HL-60 (cell line): ENCODE data around the gene ARID1B.

Experiments used
- DNase-seq, 2 experiments: peaks; one replicate each; pipeline ENCODE4 v3.0.0-alpha.2; 2010 to 2020; ENCODE audit warnings: low read depth in 1 of 2, low spot score in 1 of 2
- H3K27ac ChIP-seq: fragments of 250-450 bp; sonication (Bioruptor Pico); replicated peaks from 2 replicates; pipeline ENCODE4 v1.5.1; 2020; ENCODE audit warnings: mild to moderate bottlenecking, moderate library complexity
- H3K27me3 ChIP-seq: fragments of 250-450 bp; sonication (Bioruptor Pico); 2 replicates; pipeline ENCODE4 v1.5.1; 2021; ENCODE audit warnings: mild to moderate bottlenecking, moderate library complexity; ENCODE audit not compliant: insufficient read depth, poor library complexity, severe bottlenecking
- H3K4me3 ChIP-seq: replicated peaks from 2 replicates; pipeline ENCODE4 v1.5.1; 2011; ENCODE audit warnings: mild to moderate bottlenecking, control low read depth, low read length; ENCODE audit not compliant: insufficient read depth
- GABPA ChIP-seq: IDR thresholded peaks from 2 replicates; pipeline ENCODE4 v1.6.1; 2012; ENCODE audit warnings: low read depth
- POLR2AphosphoS5 ChIP-seq: IDR thresholded peaks from 2 replicates; pipeline ENCODE4 v1.6.1; 2012; ENCODE audit warnings: low read depth
- SPI1 ChIP-seq: IDR thresholded peaks from 2 replicates; pipeline ENCODE4 v1.6.1; 2012; ENCODE audit warnings: low read depth, mild to moderate bottlenecking, borderline replicate concordance
- TF ChIP-seq, protein P1 (sequence below): IDR thresholded peaks from one replicate; pipeline ENCODE4 v1.5.1; 2011; ENCODE audit warnings: low read length, control low read depth, inconsistent platforms; ENCODE audit not compliant: insufficient read depth
- TF ChIP-seq, protein P2 (sequence below): IDR thresholded peaks from 2 replicates; pipeline ENCODE4 v1.6.1; 2012; ENCODE audit warnings: low read depth; ENCODE audit not compliant: insufficient replicate concordance

The ARID1B gene

DNA sequence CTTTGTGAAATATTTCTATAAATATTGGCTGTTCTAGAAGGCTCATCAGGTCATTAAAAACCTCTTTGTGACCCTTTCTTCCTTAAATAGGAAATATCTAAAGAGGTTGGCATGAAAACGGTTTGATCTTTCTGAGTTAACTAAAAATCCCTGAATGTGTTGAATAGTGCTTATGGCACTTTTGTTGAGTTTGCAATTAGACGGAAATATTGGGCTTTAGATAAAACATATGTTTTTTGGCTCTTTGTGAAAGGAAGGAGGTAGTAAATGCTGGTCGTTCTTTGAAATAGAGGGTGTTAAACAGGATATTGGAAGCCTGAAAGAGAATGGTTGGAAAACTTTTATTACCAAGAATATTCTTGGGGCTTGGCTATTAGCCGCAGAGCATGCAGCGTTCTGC lies 163.0 kb downstream of the ARID1B start:
- Histone ChIP-seq H3K27ac (no peak overlapping the region), H3K27me3 (no peaks in the 10 kb centered on the region), H3K4me3 (no peak overlapping the region)
- no peak for TF ChIP-seq POLR2AphosphoS5
- TF ChIP-seq GABPA, result no peak
- TF ChIP-seq, protein P1, sequence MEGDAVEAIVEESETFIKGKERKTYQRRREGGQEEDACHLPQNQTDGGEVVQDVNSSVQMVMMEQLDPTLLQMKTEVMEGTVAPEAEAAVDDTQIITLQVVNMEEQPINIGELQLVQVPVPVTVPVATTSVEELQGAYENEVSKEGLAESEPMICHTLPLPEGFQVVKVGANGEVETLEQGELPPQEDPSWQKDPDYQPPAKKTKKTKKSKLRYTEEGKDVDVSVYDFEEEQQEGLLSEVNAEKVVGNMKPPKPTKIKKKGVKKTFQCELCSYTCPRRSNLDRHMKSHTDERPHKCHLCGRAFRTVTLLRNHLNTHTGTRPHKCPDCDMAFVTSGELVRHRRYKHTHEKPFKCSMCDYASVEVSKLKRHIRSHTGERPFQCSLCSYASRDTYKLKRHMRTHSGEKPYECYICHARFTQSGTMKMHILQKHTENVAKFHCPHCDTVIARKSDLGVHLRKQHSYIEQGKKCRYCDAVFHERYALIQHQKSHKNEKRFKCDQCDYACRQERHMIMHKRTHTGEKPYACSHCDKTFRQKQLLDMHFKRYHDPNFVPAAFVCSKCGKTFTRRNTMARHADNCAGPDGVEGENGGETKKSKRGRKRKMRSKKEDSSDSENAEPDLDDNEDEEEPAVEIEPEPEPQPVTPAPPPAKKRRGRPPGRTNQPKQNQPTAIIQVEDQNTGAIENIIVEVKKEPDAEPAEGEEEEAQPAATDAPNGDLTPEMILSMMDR, result no peak
- TF ChIP-seq, protein P2, sequence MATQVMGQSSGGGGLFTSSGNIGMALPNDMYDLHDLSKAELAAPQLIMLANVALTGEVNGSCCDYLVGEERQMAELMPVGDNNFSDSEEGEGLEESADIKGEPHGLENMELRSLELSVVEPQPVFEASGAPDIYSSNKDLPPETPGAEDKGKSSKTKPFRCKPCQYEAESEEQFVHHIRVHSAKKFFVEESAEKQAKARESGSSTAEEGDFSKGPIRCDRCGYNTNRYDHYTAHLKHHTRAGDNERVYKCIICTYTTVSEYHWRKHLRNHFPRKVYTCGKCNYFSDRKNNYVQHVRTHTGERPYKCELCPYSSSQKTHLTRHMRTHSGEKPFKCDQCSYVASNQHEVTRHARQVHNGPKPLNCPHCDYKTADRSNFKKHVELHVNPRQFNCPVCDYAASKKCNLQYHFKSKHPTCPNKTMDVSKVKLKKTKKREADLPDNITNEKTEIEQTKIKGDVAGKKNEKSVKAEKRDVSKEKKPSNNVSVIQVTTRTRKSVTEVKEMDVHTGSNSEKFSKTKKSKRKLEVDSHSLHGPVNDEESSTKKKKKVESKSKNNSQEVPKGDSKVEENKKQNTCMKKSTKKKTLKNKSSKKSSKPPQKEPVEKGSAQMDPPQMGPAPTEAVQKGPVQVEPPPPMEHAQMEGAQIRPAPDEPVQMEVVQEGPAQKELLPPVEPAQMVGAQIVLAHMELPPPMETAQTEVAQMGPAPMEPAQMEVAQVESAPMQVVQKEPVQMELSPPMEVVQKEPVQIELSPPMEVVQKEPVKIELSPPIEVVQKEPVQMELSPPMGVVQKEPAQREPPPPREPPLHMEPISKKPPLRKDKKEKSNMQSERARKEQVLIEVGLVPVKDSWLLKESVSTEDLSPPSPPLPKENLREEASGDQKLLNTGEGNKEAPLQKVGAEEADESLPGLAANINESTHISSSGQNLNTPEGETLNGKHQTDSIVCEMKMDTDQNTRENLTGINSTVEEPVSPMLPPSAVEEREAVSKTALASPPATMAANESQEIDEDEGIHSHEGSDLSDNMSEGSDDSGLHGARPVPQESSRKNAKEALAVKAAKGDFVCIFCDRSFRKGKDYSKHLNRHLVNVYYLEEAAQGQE, result no peak
- no peak for TF ChIP-seq SPI1
- no peak for DNase-seq

DNA sequence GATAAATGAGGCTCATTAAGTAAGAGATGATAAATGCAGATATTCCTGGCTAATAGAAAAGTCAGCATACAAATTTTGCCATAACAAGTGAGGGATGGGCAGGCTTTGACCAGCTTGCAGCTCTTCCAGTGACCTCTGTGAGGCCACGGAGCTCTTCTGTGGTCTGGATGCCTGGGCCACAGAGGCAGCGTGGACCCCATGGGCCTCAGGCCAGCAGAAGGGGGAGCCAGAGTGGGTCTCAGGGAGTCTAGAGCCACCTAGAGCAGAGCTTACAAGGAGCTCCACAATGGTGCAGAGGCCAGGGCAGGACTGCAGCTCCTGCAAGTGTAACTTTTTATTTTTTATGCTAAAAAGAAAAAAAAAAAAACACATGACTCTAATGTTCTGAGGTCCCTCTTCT lies 165.1 kb downstream of the ARID1B start:
- Histone ChIP-seq H3K27me3 (no peaks in the 10 kb centered on the region), H3K4me3 (no peak overlapping the region), H3K27ac (no peak overlapping the region)
- DNase-seq, result no peak
- no peak for TF ChIP-seq POLR2AphosphoS5
- TF ChIP-seq, protein P1, result no peak
- TF ChIP-seq, protein P2, result no peak

DNA sequence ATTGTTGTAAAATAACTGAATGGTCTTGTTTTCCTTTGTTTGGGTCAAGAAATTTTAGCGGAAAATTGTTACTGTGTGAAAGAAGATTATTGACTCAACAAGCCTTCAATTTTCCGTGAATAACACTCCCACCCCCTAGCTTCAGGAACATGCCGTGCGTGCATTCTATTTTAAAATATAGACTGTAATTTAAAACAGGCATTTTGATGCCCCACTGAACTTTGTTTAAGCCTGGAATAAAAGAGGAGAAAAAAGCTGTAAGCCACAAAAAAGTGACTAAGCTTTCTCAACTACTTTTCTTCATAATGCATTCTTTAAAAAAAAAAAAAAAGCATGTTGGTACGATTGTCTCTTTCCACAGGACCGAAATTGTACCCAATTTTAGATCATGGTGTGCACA lies 166.0 kb downstream of the ARID1B start:
- Histone ChIP-seq H3K4me3 (no peak overlapping the region), H3K27me3 (no peaks in the 10 kb centered on the region), H3K27ac (no peak overlapping the region)
- TF ChIP-seq, protein P2, result no peak
- TF ChIP-seq, protein P1, result no peak
- TF ChIP-seq GABPA (no peak), POLR2AphosphoS5 (no peak), SPI1 (no peak)
- DNase-seq, result no peak
